Neural cell (in vitro differentiated cells): ENCODE measurements around the gene NDUFV1. TPM values are rescaled to one million over a fixed set of nuclear protein-coding genes. Genes with fewer than 3 reads are reported as not detected.

Source experiments
- H2AFZ ChIP-seq: fragments of 200-600, 300-800 bp; sonication (generic), shearing (Covaris generic); 2 replicates; pipeline ENCODE4 v1.6.0; 2014; ENCODE audit warnings: low read depth, mild to moderate bottlenecking, antibody characterized with exemption, low read length, moderate library complexity
- H3F3A ChIP-seq: fragments of 200-600 bp; shearing (Covaris generic); 2 replicates; pipeline ENCODE4 v1.6.1; 2016; ENCODE audit warnings: mild to moderate bottlenecking, moderate library complexity, mixed read lengths, antibody characterized with exemption, low read length; ENCODE audit not compliant: insufficient read depth, poor library complexity, severe bottlenecking
- H3K27ac ChIP-seq: fragments of 200-600, 300-800 bp; sonication (generic), shearing (Covaris generic); 2 replicates; pipeline ENCODE4 v1.5.1; 2014; ENCODE audit warnings: mild to moderate bottlenecking, low read length, moderate library complexity
- H3K27me3 ChIP-seq: fragments of 300-800, 200-600 bp; sonication (generic), shearing (Covaris generic); 2 replicates; pipeline ENCODE4 v1.6.0; 2014; ENCODE audit warnings: mild to moderate bottlenecking, low read depth, low read length, moderate library complexity; ENCODE audit not compliant: insufficient read depth
- H3K36me3 ChIP-seq: fragments of 300-800, 200-600 bp; sonication (generic), shearing (Covaris generic); 2 replicates; pipeline ENCODE4 v1.5.1; 2014; ENCODE audit warnings: mild to moderate bottlenecking, antibody characterized with exemption, low read length, moderate library complexity; ENCODE audit not compliant: insufficient read depth
- H3K4me2 ChIP-seq: fragments of 300-800, 200-600 bp; sonication (generic), shearing (Covaris generic); 2 replicates; pipeline ENCODE4 v1.6.0; 2014; ENCODE audit warnings: mild to moderate bottlenecking, low read length
- H3K4me3 ChIP-seq: fragments of 300-800, 200-600 bp; sonication (generic), shearing (Covaris generic); 2 replicates; pipeline ENCODE4 v1.5.1; 2014; ENCODE audit warnings: mild to moderate bottlenecking, low read length, moderate library complexity
- H3K79me2 ChIP-seq: fragments of 200-600 bp; shearing (Covaris generic); replicated peaks from 2 replicates; pipeline ENCODE4 v1.6.0; 2014; ENCODE audit warnings: mild to moderate bottlenecking, low read length, moderate library complexity; ENCODE audit not compliant: insufficient read depth
- H3K9ac ChIP-seq: fragments of 300-800, 200-600 bp; sonication (generic), shearing (Covaris generic); 2 replicates; pipeline ENCODE4 v1.6.1; 2016; ENCODE audit warnings: mild to moderate bottlenecking, low read length, mixed read lengths
- H3K9me2 ChIP-seq: fragments of 200-600 bp; shearing (Covaris generic); 2 replicates; pipeline ENCODE4 v1.6.1; 2016; ENCODE audit warnings: mild to moderate bottlenecking, low read length, mixed read lengths; ENCODE audit not compliant: insufficient read depth
- H3K9me3 ChIP-seq: fragments of 200-600, 300-800 bp; sonication (generic), shearing (Covaris generic); 2 replicates; pipeline ENCODE4 v1.6.1; 2016; ENCODE audit warnings: mild to moderate bottlenecking, mixed run types, low read length, moderate library complexity, mixed read lengths
- H4K20me1 ChIP-seq: fragments of 200-600 bp; shearing (Covaris generic); 2 replicates; pipeline ENCODE4 v1.6.1; 2016; ENCODE audit warnings: mild to moderate bottlenecking, mixed run types; ENCODE audit not compliant: insufficient read depth
- EP300 ChIP-seq: fragments of 450-650 bp; conservative IDR thresholded peaks from 2 replicates; pipeline ENCODE4 v1.6.1; 2014; ENCODE audit warnings: antibody characterized with exemption, mild to moderate bottlenecking, moderate library complexity; ENCODE audit not compliant: poor library complexity, severe bottlenecking
- EZH2 ChIP-seq: fragments of 200-600, 300-800 bp; shearing (Covaris generic), sonication (generic); IDR thresholded peaks from 2 replicates; pipeline ENCODE4 v1.6.1; 2014; ENCODE audit warnings: antibody characterized with exemption, low read length, borderline replicate concordance, mild to moderate bottlenecking; ENCODE audit not compliant: insufficient read depth, poor library complexity, severe bottlenecking
- MXI1 ChIP-seq: fragments of 450-650 bp; conservative IDR thresholded peaks from 2 replicates; pipeline ENCODE4 v1.6.1; 2014; ENCODE audit warnings: antibody characterized with exemption, mild to moderate bottlenecking; ENCODE audit not compliant: poor library complexity, severe bottlenecking
- POLR2AphosphoS5 ChIP-seq: IDR thresholded peaks from 2 replicates; pipeline ENCODE4 v1.6.1; 2012
- RAD21 ChIP-seq: fragments of 450-650 bp; conservative IDR thresholded peaks from 2 replicates; pipeline ENCODE4 v1.6.1; 2014; ENCODE audit warnings: antibody characterized with exemption, mild to moderate bottlenecking, moderate library complexity
- REST ChIP-seq: IDR thresholded peaks from 2 replicates; pipeline ENCODE4 v1.6.1; 2012; ENCODE audit warnings: borderline replicate concordance
- SMC3 ChIP-seq: fragments of 450-650 bp; conservative IDR thresholded peaks from 2 replicates; pipeline ENCODE4 v1.6.1; 2014; ENCODE audit warnings: antibody characterized with exemption, mild to moderate bottlenecking, moderate library complexity; ENCODE audit not compliant: poor library complexity
- TAF1 ChIP-seq: IDR thresholded peaks from 2 replicates; pipeline ENCODE4 v1.6.1; 2012; ENCODE audit warnings: low read depth
- polyA plus RNA-seq: library from polyadenylated mRNA; depleted of rRNA; stranded (reverse); fragments of >200 nt; gene quantifications from 2 replicates; pipeline ENCODE4 v1.2.3, GENCODE V29; 2014
- TF ChIP-seq, protein P1 (sequence below): fragments of 450-650 bp; IDR thresholded peaks from 2 replicates; pipeline ENCODE4 v1.5.1; 2014; ENCODE audit warnings: antibody characterized with exemption, mild to moderate bottlenecking, moderate library complexity; ENCODE audit not compliant: poor library complexity, severe bottlenecking

The NDUFV1 gene
- polyA plus RNA-seq, 1 donor from 2014 or later: 393 TPM

- no peak overlapping the region for H2AFZ ChIP-seq
Measured at GRCh38 chr11:67632175-67632981, 25.6 kb downstream of the NDUFV1 start.

DNA sequence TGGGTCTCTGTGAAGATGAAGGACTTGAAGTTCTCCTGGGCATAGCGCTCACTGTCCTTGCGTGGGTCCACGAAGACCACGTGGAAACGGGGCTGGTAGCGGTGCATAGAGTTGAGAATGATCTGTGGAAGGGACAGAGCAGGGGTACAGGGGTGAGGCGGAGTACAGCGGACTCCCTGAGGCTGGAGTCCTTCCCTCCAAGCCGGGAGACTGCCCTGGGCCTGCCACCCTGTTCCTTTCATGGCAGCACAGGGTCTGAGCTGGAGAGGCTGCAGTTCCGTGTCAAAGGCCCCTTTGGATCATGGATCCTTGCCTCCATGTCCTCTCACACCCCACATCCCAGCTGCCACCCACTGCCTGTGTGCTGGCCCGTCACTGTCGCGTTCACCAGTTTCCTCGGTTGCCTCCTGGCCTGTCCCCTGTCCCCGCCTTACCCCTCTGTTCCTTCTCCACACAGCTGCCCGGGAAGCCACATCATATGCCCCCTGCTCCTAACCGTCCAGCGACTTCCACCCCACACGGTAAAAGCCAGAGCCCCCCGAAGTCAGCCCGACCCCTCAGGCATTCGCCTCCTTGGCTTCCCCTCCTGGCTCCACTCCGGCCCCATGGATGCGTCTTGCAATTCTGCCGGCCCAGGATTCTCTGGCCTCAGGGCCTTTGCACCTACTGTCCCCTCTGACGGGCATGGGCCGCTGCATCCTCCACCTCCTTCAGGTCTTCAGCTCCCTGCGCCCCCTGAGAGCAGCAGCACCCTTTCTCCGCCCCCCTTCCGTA is 26.4 kb downstream of the NDUFV1 start:
- TF ChIP-seq SMC3: no peak
- TF ChIP-seq, protein P1, sequence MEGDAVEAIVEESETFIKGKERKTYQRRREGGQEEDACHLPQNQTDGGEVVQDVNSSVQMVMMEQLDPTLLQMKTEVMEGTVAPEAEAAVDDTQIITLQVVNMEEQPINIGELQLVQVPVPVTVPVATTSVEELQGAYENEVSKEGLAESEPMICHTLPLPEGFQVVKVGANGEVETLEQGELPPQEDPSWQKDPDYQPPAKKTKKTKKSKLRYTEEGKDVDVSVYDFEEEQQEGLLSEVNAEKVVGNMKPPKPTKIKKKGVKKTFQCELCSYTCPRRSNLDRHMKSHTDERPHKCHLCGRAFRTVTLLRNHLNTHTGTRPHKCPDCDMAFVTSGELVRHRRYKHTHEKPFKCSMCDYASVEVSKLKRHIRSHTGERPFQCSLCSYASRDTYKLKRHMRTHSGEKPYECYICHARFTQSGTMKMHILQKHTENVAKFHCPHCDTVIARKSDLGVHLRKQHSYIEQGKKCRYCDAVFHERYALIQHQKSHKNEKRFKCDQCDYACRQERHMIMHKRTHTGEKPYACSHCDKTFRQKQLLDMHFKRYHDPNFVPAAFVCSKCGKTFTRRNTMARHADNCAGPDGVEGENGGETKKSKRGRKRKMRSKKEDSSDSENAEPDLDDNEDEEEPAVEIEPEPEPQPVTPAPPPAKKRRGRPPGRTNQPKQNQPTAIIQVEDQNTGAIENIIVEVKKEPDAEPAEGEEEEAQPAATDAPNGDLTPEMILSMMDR: no peak

More at GRCh38 chr11:67632175-67632981, 25.6 kb downstream of the NDUFV1 start:
- H3K9ac ChIP-seq: no peak overlapping the region
- H3K9me2 ChIP-seq: no peaks in the 10 kb centered on the region
- no peak overlapping the region for H3K4me2 ChIP-seq
- H3K4me3 ChIP-seq: no peak overlapping the region
- no peaks in the 10 kb centered on the region for H3K36me3 ChIP-seq
- no peaks in the 10 kb centered on the region for H3K79me2 ChIP-seq
- no peaks in the 10 kb centered on the region for H4K20me1 ChIP-seq
- H3K27me3 ChIP-seq: no peaks in the 10 kb centered on the region
- no peaks in the 10 kb centered on the region for H3F3A ChIP-seq
- H3K9me3 ChIP-seq: no peaks in the 10 kb centered on the region
- TF ChIP-seq TAF1 (no peak), REST (no peak), EP300 (no peak)
- no peak overlapping the region for H3K27ac ChIP-seq

DNA sequence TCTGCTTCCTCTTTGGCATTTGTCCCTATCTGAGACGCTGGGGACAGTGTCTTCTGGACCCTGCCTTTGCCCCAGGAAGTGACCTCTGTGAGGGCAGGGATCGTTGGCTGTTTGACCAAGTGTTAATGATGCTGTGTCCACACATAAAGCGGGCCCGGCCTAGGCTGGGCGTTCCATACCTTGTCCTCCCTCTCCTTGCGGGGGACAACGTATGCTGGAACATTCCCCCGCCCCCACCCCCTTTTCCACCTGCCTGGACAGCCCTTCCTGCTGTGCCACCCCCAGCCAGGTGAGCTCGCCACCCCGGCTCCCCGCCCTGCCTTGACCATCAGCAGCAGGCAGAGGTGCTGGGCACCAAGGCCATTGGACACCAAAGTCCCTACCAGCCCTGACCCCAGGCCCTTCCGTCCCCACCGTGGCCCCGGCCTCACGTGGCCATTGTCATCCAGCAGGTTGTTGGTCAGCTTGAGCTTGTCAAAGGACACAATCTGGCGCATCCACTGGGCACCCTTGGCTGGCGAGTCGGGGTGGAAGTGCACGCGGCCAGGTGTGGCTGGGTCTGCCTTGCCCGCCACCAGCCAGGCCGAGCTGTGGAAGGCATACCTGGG is 27.1 kb downstream of the NDUFV1 start:
- Histone ChIP-seq H4K20me1 (no peaks in the 10 kb centered on the region), H3K9me2 (no peaks in the 10 kb centered on the region), H3F3A (no peaks in the 10 kb centered on the region), H3K27me3 (no peaks in the 10 kb centered on the region), H3K79me2 (no peaks in the 10 kb centered on the region), H3K4me3 (no peak overlapping the region), H3K9ac (no peak overlapping the region), H3K4me2 (no peak overlapping the region), H3K36me3 (no peaks in the 10 kb centered on the region), H3K27ac (no peak overlapping the region), H3K9me3 (no peaks in the 10 kb centered on the region), H2AFZ (no peak overlapping the region)
- TF ChIP-seq POLR2AphosphoS5 (no peak), EP300 (no peak), MXI1 (no peak), SMC3 (no peak), TAF1 (no peak), EZH2 (no peak), RAD21 (no peak), REST (no peak)

More for the DNA sequence above, 26.4 kb downstream of the NDUFV1 start:
- Histone ChIP-seq H2AFZ (no peak overlapping the region), H3K4me2 (no peak overlapping the region), H3K36me3 (no peaks in the 10 kb centered on the region), H3K9me2 (no peaks in the 10 kb centered on the region), H3K9me3 (no peaks in the 10 kb centered on the region), H3K79me2 (no peaks in the 10 kb centered on the region), H4K20me1 (no peaks in the 10 kb centered on the region), H3K4me3 (no peak overlapping the region), H3K27ac (no peak overlapping the region), H3F3A (no peaks in the 10 kb centered on the region), H3K27me3 (no peaks in the 10 kb centered on the region), H3K9ac (no peak overlapping the region)
